HepG2 (cell line): ENCODE measurements around the gene CRYZL1. TPM values are rescaled to one million over a fixed set of nuclear protein-coding genes. Genes with fewer than 3 reads are reported as not detected.

Experiments
- AKAP8 ChIP-seq: sonication (generic); formaldehyde crosslinking; IDR thresholded peaks from 2 replicates; pipeline ENCODE4 v1.5.1; 2020; ENCODE audit warnings: mild to moderate bottlenecking, missing genetic modification reagents
- CBX2 ChIP-seq, 2 experiments: fragments of 200-600 bp in 1 of 2; sonication (generic); formaldehyde crosslinking in 1 of 2; IDR thresholded peaks; 2 replicates each; pipeline versions ENCODE4 v1.7.0 to v1.8.1; 2018 to 2022; ENCODE audit warnings: low read depth in 2 of 2, low read length in 1 of 2, mild to moderate bottlenecking in 1 of 2, missing genetic modification reagents in 1 of 2
- FOXK1 ChIP-seq: sonication (generic); formaldehyde crosslinking; IDR thresholded peaks from 2 replicates; pipeline ENCODE4 v1.4.0; 2020; ENCODE audit warnings: low read depth, missing genetic modification reagents, borderline replicate concordance
- GTF3A ChIP-seq: sonication (generic); formaldehyde crosslinking; conservative IDR thresholded peaks from 2 replicates; pipeline ENCODE4 v1.4.0; 2020; ENCODE audit warnings: mild to moderate bottlenecking, missing genetic modification reagents
- KDM3A ChIP-seq: IDR thresholded peaks from 2 replicates; pipeline ENCODE4 v1.6.1; 2018; ENCODE audit warnings: low read depth, missing compliant biosample characterization
- NAIF1 ChIP-seq: sonication (generic); formaldehyde crosslinking; IDR thresholded peaks from 2 replicates; pipeline ENCODE4 v1.5.0; 2020; ENCODE audit warnings: mild to moderate bottlenecking, missing genetic modification reagents, borderline replicate concordance
- NR2F1 ChIP-seq, 2 experiments: fragments of 450-650 bp in 1 of 2; formaldehyde crosslinking in 1 of 2; IDR thresholded peaks; 2 replicates each; pipeline versions ENCODE4 v1.5.0 to v1.6.1; 2016 to 2020; ENCODE audit warnings: mild to moderate bottlenecking in 1 of 2, missing compliant biosample characterization in 1 of 2, missing genetic modification reagents in 1 of 2, moderate library complexity in 1 of 2
- RORA ChIP-seq: sonication (generic); formaldehyde crosslinking; IDR thresholded peaks from 2 replicates; pipeline ENCODE4 v1.5.0; 2020; ENCODE audit warnings: mild to moderate bottlenecking, missing genetic modification reagents, moderate library complexity
- SRF ChIP-seq: IDR thresholded peaks from 2 replicates; pipeline ENCODE4 v1.6.1; 2011; ENCODE audit warnings: mild to moderate bottlenecking, low read depth, low read length, moderate library complexity
- ZFP90 ChIP-seq: sonication (generic); formaldehyde crosslinking; IDR thresholded peaks from 2 replicates; pipeline ENCODE4 v1.8.0; 2022; ENCODE audit warnings: missing genetic modification reagents, mild to moderate bottlenecking, inconsistent platforms, borderline replicate concordance
- ZNF12 ChIP-seq: sonication (generic); formaldehyde crosslinking; IDR thresholded peaks from 2 replicates; pipeline ENCODE4 v1.5.0; 2020; ENCODE audit warnings: missing genetic modification reagents
- ZNF124 ChIP-seq: sonication (generic); formaldehyde crosslinking; IDR thresholded peaks from 2 replicates; pipeline ENCODE4 v1.4.0; 2020; ENCODE audit warnings: missing genetic modification reagents
- ZNF331 ChIP-seq: sonication (generic); formaldehyde crosslinking; IDR thresholded peaks from 2 replicates; pipeline ENCODE4 v1.4.0; 2020; ENCODE audit warnings: missing genetic modification reagents
- ZNF337 ChIP-seq: sonication (generic); formaldehyde crosslinking; IDR thresholded peaks from 2 replicates; pipeline ENCODE4 v1.5.1; 2020; ENCODE audit warnings: missing genetic modification reagents, low read depth, mild to moderate bottlenecking, borderline replicate concordance
- ZNF547 ChIP-seq: sonication (generic); formaldehyde crosslinking; IDR thresholded peaks from 2 replicates; pipeline ENCODE4 v1.5.1; 2020; ENCODE audit warnings: mild to moderate bottlenecking, missing genetic modification reagents
- ZNF572 ChIP-seq: sonication (generic); formaldehyde crosslinking; IDR thresholded peaks from 2 replicates; pipeline ENCODE4 v1.5.1; 2020; ENCODE audit warnings: mild to moderate bottlenecking, missing genetic modification reagents
- ZNF737 ChIP-seq: sonication (generic); formaldehyde crosslinking; IDR thresholded peaks from 2 replicates; pipeline ENCODE4 v1.5.0; 2020; ENCODE audit warnings: missing genetic modification reagents, mild to moderate bottlenecking, borderline replicate concordance
- ZNF766 ChIP-seq: sonication (generic); formaldehyde crosslinking; IDR thresholded peaks from 2 replicates; pipeline ENCODE4 v1.5.0; 2020; ENCODE audit warnings: missing genetic modification reagents, borderline replicate concordance
- ZNF776 ChIP-seq: sonication (generic); formaldehyde crosslinking; IDR thresholded peaks from 2 replicates; pipeline ENCODE4 v1.4.0; 2020; ENCODE audit warnings: mild to moderate bottlenecking, missing genetic modification reagents
- ZSCAN9 ChIP-seq: IDR thresholded peaks from 2 replicates; pipeline ENCODE4 v1.6.1; 2016; ENCODE audit warnings: borderline replicate concordance
- polyA plus RNA-seq, 8 experiments: library from polyadenylated mRNA; depleted of rRNA in 3 of 8; stranded (reverse) in 7 of 8; unstranded in 1 of 8; fragments of >200 nt; fragmentation: Illumina TruSeq in 4 of 8; extraction: Trizol in 4 of 8; gene quantifications; 2 replicates each; pipeline versions ENCODE4 v1.2.1 to v1.2.3, GENCODE V29; 2011 to 2016; ENCODE audit warnings: low read depth in 4 of 8, missing spikeins in 1 of 8, mixed read lengths in 1 of 8; ENCODE audit not compliant: insufficient read depth in 1 of 8
- total RNA-seq, 5 experiments: library from RNA; depleted of rRNA; stranded (reverse); fragments of >200 nt; fragmentation: Illumina TruSeq; extraction: Trizol; gene quantifications; 2 replicates each; pipeline ENCODE4 v1.2.3, GENCODE V29; 2016; ENCODE audit warnings: low read depth in 1 of 5
- TF ChIP-seq, protein P1 (sequence below): IDR thresholded peaks from 2 replicates; pipeline ENCODE4 v1.6.1; 2016; ENCODE audit warnings: missing biosample characterization, missing genetic modification reagents, low read depth
- TF ChIP-seq, protein P2 (sequence below): sonication (generic); formaldehyde crosslinking; IDR thresholded peaks from 2 replicates; pipeline ENCODE4 v1.9.0; 2021; ENCODE audit warnings: mild to moderate bottlenecking, missing genetic modification reagents

The CRYZL1 gene
- total and polyA plus RNA-seq, 2 of the 13 experiments (the other 11 are each of a cell fraction or from before 2014, with no cell fraction given): 20.3 to 27.7 TPM

DNA sequence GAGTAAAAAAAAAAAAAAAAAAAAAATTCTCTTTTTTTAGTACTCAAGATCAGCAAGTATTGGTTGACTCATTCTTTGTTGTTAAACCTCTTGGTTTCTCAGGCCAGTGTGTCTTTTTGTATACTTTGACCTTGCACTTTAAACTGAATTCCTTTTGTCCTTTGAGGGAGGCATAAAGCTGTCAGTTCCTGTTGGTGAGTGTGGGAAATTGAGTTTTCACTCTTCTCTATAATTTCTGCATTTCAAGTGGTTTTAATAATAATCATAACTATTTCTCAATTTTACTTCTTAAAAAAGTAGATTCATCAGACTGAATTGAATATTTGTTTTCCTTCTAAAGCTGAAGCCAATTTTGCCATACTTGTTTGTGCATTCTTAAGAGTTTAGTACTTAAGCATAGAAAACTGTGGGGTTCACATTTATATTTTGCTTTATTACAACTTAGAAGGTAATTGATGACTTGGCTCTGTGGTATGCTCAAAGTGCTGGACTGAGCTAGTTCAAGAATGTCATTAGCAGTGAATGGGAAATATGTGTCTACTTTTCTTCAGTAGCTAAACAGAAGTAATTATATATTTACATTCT lies 44.2 kb upstream of the CRYZL1 start (continued):
- no peak for TF ChIP-seq ZNF766
- no peak for TF ChIP-seq ZSCAN9 (CRISPR knock-in tag)
- TF ChIP-seq ZNF776: no peak
- TF ChIP-seq NAIF1 (CRISPR knock-in tag): no peak
- no peak for TF ChIP-seq KDM3A
- TF ChIP-seq ZNF547 (CRISPR knock-in tag): no peak
- TF ChIP-seq FOXK1 (CRISPR knock-in tag): peak; percentile 41; the same call in 1 of the 2 replicates
- no peak for TF ChIP-seq GTF3A (CRISPR knock-in tag)
- TF ChIP-seq ZNF124 (CRISPR knock-in tag): no peak
- no peak for TF ChIP-seq ZFP90 (CRISPR knock-in tag)
- no peak for TF ChIP-seq ZNF12 (CRISPR knock-in tag)
- TF ChIP-seq, protein P1, sequence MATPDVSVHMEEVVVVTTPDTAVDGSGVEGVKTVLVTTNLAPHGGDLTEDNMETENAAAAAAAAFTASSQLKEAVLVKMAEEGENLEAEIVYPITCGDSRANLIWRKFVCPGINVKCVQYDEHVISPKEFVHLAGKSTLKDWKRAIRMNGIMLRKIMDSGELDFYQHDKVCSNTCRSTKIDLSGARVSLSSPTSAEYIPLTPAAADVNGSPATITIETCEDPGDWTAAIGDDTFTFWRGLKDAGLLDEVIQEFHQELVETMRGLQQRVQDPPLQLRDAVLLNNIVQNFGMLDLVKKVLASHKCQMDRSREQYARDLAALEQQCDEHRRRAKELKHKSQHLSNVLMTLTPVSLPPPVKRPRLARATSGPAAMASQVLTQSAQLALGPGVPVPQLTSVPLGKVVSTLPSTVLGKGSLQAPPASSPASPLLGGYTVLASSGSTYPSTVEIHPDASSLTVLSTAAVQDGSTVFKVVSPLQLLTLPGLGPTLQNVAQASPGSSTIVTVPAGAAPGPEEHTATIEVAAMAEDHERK (CRISPR knock-in tag): no peak
- TF ChIP-seq ZNF337 (CRISPR knock-in tag): no peak
- no peak for TF ChIP-seq AKAP8 (CRISPR knock-in tag)
- TF ChIP-seq RORA (CRISPR knock-in tag): no peak
- TF ChIP-seq, protein P2, sequence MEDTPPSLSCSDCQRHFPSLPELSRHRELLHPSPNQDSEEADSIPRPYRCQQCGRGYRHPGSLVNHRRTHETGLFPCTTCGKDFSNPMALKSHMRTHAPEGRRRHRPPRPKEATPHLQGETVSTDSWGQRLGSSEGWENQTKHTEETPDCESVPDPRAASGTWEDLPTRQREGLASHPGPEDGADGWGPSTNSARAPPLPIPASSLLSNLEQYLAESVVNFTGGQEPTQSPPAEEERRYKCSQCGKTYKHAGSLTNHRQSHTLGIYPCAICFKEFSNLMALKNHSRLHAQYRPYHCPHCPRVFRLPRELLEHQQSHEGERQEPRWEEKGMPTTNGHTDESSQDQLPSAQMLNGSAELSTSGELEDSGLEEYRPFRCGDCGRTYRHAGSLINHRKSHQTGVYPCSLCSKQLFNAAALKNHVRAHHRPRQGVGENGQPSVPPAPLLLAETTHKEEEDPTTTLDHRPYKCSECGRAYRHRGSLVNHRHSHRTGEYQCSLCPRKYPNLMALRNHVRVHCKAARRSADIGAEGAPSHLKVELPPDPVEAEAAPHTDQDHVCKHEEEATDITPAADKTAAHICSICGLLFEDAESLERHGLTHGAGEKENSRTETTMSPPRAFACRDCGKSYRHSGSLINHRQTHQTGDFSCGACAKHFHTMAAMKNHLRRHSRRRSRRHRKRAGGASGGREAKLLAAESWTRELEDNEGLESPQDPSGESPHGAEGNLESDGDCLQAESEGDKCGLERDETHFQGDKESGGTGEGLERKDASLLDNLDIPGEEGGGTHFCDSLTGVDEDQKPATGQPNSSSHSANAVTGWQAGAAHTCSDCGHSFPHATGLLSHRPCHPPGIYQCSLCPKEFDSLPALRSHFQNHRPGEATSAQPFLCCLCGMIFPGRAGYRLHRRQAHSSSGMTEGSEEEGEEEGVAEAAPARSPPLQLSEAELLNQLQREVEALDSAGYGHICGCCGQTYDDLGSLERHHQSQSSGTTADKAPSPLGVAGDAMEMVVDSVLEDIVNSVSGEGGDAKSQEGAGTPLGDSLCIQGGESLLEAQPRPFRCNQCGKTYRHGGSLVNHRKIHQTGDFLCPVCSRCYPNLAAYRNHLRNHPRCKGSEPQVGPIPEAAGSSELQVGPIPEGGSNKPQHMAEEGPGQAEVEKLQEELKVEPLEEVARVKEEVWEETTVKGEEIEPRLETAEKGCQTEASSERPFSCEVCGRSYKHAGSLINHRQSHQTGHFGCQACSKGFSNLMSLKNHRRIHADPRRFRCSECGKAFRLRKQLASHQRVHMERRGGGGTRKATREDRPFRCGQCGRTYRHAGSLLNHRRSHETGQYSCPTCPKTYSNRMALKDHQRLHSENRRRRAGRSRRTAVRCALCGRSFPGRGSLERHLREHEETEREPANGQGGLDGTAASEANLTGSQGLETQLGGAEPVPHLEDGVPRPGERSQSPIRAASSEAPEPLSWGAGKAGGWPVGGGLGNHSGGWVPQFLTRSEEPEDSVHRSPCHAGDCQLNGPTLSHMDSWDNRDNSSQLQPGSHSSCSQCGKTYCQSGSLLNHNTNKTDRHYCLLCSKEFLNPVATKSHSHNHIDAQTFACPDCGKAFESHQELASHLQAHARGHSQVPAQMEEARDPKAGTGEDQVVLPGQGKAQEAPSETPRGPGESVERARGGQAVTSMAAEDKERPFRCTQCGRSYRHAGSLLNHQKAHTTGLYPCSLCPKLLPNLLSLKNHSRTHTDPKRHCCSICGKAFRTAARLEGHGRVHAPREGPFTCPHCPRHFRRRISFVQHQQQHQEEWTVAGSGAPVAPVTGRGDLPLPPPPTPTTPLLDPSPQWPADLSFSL (CRISPR knock-in tag): 0 out of 2 replicates have a peak, but pooled peaks have one; percentile 27
- TF ChIP-seq SRF: no peak
- 0 out of 2 replicates have a peak, but pooled peaks have one; percentile 30 for TF ChIP-seq ZNF331 (CRISPR knock-in tag)
- no peak for TF ChIP-seq NR2F1 (CRISPR knock-in tag; IDR thresholded peaks at IDR 0.05)
- no peak for TF ChIP-seq CBX2 (IDR thresholded peaks at IDR 0.05; ENCODE audit: low read depth, low read length)
- no peak for TF ChIP-seq CBX2 (CRISPR knock-in tag; IDR thresholded peaks at IDR 0.05; ENCODE audit: low read depth)
- TF ChIP-seq ZNF572: no peak
- no peak for TF ChIP-seq ZNF737
